Measurements from ENCODE around the gene UXS1. TPM values are rescaled to one million over a fixed set of nuclear protein-coding genes. Genes with fewer than 3 reads are reported as not detected.

Gene UXS1
- total RNA-seq, 4 donors from 2014 or later, result 32.2 to 94.2 (median 36.0) TPM

DNA sequence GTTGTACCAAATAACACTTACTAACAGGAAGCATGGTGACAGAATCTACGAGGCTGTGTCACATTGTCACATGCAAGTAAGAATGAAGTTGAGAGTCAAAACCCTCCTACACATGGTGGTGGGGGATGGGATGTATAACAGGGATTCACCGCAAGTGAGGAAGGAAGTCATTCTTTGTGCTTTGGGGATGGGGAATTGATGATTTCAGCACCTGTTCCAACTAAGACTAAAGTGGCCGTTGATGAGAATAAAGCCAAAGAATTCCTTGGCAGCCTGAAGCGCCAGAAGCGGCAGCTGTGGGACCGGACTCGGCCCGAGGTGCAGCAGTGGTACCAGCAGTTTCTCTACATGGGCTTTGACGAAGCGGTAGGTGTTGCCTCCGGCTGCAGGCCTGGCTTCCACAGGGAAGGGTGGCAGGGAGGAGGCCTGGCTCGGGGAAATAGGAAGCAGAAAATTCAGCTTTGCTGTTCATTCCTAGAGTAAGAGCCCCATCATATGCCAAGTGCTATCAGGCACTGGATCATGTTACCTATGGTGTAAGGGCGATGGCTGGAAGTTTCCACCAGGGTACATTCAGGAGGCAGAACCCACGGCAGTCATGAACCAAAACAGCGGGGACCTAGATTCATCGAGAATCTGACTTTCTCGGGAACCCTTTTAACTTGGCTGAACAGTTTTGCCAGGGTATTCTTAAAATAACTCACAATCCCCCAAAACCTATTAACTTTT, 120.3 kb downstream of the UXS1 start:
- intact Hi-C loops (cut with DNase I), result no loop called here
- Histone ChIP-seq H3K27me3 (no peaks in the 10 kb centered on the region), H3K27ac (no peak overlapping the region), H3K9me3 (no peaks in the 10 kb centered on the region), H3K4me1 (no peaks in the 10 kb centered on the region), H3K4me3 (replicated peaks in 1 of 3) (no peak overlapping the region), H3K36me3 (no peaks in the 10 kb centered on the region)
- 89 to 93% methylated on average over 17 of the region's 17 CpGs for WGBS, 2 donors
- no peak for DNase-seq
- TF ChIP-seq POLR2A (IDR thresholded peaks at IDR 0.05), result no peak

DNA sequence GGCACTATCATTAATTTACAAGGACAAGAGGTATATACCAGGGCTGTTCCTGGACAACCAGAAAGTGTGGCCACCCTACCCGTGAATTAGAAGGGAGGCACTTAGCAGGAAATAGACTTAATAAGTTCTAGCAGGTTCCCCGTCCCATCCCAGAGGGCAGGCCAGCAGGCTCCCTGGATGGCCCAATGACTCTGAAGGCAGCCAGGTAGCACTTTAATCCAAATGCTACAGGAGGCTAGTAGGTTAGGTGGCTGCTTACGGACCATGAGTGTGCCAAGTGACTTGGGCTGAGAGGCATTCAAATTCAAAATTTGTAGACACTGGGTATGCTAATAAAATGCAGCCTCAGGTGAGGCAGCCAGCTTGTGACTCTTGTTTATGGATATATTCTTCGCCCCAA, 123.9 kb downstream of the UXS1 start:
- H3K27me3 ChIP-seq, result no peaks in the 10 kb centered on the region
- no peak for DNase-seq
- H3K27ac ChIP-seq, result no peak overlapping the region
- intact Hi-C loops (cut with DNase I), result no loop called here
- no peaks in the 10 kb centered on the region for H3K36me3 ChIP-seq
- TF ChIP-seq, protein P1, sequence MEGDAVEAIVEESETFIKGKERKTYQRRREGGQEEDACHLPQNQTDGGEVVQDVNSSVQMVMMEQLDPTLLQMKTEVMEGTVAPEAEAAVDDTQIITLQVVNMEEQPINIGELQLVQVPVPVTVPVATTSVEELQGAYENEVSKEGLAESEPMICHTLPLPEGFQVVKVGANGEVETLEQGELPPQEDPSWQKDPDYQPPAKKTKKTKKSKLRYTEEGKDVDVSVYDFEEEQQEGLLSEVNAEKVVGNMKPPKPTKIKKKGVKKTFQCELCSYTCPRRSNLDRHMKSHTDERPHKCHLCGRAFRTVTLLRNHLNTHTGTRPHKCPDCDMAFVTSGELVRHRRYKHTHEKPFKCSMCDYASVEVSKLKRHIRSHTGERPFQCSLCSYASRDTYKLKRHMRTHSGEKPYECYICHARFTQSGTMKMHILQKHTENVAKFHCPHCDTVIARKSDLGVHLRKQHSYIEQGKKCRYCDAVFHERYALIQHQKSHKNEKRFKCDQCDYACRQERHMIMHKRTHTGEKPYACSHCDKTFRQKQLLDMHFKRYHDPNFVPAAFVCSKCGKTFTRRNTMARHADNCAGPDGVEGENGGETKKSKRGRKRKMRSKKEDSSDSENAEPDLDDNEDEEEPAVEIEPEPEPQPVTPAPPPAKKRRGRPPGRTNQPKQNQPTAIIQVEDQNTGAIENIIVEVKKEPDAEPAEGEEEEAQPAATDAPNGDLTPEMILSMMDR (IDR thresholded peaks at IDR 0.05), result no peak
- no peak for TF ChIP-seq POLR2A (IDR thresholded peaks at IDR 0.05)
- peaks cover 8 to 16% of the 10 kb centered on the region in 2 donors for H3K4me1 ChIP-seq
- no peaks in the 10 kb centered on the region for H3K9me3 ChIP-seq
- no peak overlapping the region for H3K4me3 ChIP-seq (replicated peaks in 1 of 3)
- 97 to 99% methylated on average over 4 of the region's 4 CpGs for WGBS, 2 donors

DNA sequence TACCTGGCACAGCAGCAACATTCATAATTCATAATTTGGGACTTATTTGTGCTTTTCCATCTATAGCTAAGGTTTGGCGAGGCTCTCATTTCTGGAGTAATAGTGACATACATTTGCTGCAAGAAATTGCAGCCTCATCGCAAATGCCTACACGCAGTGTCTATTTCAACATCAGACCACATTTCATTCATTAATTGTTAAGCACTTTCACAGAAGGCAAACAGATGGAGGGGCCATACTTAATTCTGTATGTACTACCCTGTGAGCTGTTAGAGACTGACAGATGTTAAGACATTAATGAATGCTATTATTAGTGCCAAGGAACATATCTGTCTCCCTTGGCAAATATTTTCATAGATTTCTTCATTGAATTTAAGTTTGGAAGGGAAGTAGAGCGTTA, 125.7 kb downstream of the UXS1 start:
- 82 to 93% methylated on average over 4 of the region's 4 CpGs for WGBS, 2 donors
- Histone ChIP-seq H3K9me3 (no peaks in the 10 kb centered on the region), H3K36me3 (no peaks in the 10 kb centered on the region), H3K27me3 (no peaks in the 10 kb centered on the region), H3K4me1 (peaks cover 10 to 18% of the 10 kb centered on the region in 2 donors), H3K4me3 (replicated peaks in 1 of 3) (no peak overlapping the region), H3K27ac (no peak overlapping the region)
- intact Hi-C loops (cut with DNase I), result loop anchor here (10.0 kb wide), 1 partner anchor 494 kb away; no protein-coding TSS in a partner anchor
- TF ChIP-seq POLR2A (IDR thresholded peaks at IDR 0.05), result no peak
- TF ChIP-seq, protein P1 (IDR thresholded peaks at IDR 0.05), result no peak
- no peak for DNase-seq

DNA sequence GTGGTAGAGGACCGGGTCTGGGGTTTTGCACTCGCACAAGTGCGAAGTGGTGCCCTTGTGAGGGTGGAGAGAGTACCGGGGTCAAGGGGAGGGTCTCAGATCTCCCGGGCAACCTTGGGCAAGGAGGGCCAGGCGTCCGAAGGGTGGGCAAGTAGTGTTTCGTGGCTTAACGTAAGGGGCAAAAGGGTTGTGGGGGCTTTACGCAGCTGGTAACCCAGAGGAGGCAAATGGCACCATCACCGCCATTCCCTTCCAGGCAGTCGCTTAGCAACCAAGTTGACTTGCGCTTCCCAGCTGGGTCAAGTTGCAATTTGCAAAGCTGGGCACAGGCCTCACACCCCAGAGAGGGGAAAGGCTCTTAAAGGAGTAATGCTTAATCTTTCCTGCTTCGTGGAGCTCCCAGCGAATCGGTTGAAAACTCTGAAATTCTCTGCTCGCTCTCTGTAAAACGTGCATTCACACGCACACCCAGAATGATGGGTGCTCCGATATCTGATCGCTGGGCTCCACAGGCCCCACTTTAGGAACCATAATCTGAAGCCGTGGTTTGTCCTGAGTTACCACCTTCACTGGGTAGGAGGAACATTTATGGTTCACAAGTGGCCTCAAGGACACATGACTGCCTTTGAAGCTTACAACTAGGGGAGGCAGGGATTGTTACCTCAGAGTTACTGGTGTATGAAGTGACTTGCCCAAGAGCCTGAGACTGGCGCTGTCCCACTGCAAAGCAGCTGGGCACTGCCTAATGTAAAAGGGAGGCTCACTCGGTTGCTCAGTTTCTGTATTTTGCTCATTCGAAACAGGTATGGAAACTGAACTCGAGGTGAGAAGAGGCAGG, 127.9 kb downstream of the UXS1 start:
- intact Hi-C loops (cut with DNase I), result loop anchor here (10.0 kb wide), 1 partner anchor 491 kb away; no protein-coding TSS in a partner anchor
- WGBS, 2 donors, result 37 to 38% methylated on average over 25 to 26 of the region's 26 CpGs
- peak; percentile 78 to 82 for DNase-seq
- no peaks in the 10 kb centered on the region for H3K36me3 ChIP-seq
- H3K4me3 ChIP-seq (replicated peaks in 1 of 3), result peak overlapping the region in 2 of 3 donors; percentile 50 to 69
- no peaks in the 10 kb centered on the region for H3K27me3 ChIP-seq
- H3K9me3 ChIP-seq, result no peaks in the 10 kb centered on the region
- peaks cover 10 to 18% of the 10 kb centered on the region in 2 donors for H3K4me1 ChIP-seq
- H3K27ac ChIP-seq, result peak overlapping the region; percentile 20 to 46 (median 33)
- TF ChIP-seq, protein P1 (IDR thresholded peaks at IDR 0.05), result peak in 1 of 6 experiments; percentile 10
- peak in 1 of 2 donors; percentile 52 for TF ChIP-seq POLR2A (IDR thresholded peaks at IDR 0.05)

DNA sequence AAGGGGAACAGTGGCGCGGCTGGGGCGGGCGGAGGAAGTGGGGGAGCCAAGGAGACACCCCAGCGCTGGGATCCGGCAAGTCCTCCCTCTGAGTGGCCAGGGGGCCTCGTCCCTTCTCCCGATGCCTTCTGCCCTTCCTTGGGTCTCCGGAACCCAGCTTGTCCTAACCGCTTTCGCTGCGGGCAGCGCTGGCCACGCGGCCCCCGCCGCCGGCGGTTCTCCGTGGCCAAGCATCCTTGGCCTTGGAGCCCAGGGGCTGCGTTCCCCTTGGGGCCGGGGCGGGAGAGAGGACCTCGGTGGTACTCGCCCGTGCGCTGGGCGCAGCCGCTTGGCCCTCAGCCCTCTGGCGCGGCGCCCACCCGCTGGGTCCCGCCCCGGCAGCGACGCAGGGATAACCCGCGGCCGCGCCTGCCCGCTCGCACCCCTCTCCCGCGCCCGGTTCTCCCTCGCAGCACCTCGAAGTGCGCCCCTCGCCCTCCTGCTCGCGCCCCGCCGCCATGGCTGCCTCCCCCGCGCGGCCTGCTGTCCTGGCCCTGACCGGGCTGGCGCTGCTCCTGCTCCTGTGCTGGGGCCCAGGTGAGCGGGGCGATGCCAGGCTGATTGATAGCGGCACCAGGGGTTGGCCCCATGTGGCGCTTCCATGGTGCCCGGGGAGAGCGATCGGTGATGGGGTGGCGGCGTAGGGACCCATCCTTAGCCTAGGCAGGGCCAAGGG, 128.7 kb downstream of the UXS1 start:
- peak overlapping the region; percentile 2 to 69 (median 50) for H3K4me3 ChIP-seq (replicated peaks in 1 of 3)
- DNase-seq, result peak; percentile 46 to 55
- no peaks in the 10 kb centered on the region for H3K36me3 ChIP-seq
- no peaks in the 10 kb centered on the region for H3K9me3 ChIP-seq
- no peaks in the 10 kb centered on the region for H3K27me3 ChIP-seq
- H3K4me1 ChIP-seq, result peaks cover 10 to 18% of the 10 kb centered on the region in 2 donors
- 19 to 22% methylated on average over 21 to 23 of the region's 68 CpGs for WGBS, 2 donors
- TF ChIP-seq POLR2A (IDR thresholded peaks at IDR 0.05), result peak in 1 of 2 donors; percentile 23
- TF ChIP-seq, protein P1 (IDR thresholded peaks at IDR 0.05), result no peak
- peak overlapping the region in 2 of 3 donors; percentile 20 to 46 for H3K27ac ChIP-seq
- intact Hi-C loops (cut with DNase I), result loop anchor here (10.0 kb wide), 1 partner anchor 491 kb away; no protein-coding TSS in a partner anchor
